Activated T-helper 2 cell treated with anti-CD3 and anti-CD28 coated beads, Interferon-gamma antibody, Interleukin-2, Interleukin-4, amounts not matched to agents 10 μg/mL and 5 μg/mL and 100 μg/mL, durations not matched to agents 14 hours and 24 hours and 36 hours (primary cell): ENCODE results near the gene NPTX2. TPM values are rescaled to one million over a fixed set of nuclear protein-coding genes. Genes with fewer than 3 reads are reported as not detected.

Experiments
- DNase-seq: peaks from one replicate; pipeline ENCODE4 v3.0.0; 2021; ENCODE audit warnings: low spot score
- H3K27ac Mint-ChIP-seq: one replicate; pipeline ENCODE4 v1.8.0; 2021; ENCODE audit warnings: mixed read lengths
- H3K27me3 Mint-ChIP-seq: one replicate; pipeline ENCODE4 v1.8.0; 2021; ENCODE audit warnings: low read depth, mixed read lengths
- H3K36me3 Mint-ChIP-seq: one replicate; pipeline ENCODE4 v1.8.0; 2021; ENCODE audit warnings: low read depth, mixed read lengths
- H3K4me1 Mint-ChIP-seq: one replicate; pipeline ENCODE4 v1.8.0; 2021; ENCODE audit warnings: low read depth, mixed read lengths
- H3K4me3 Mint-ChIP-seq: one replicate; pipeline ENCODE4 v1.8.0; 2021; ENCODE audit warnings: low read depth, mild to moderate bottlenecking, moderate library complexity, mixed read lengths
- H3K9me3 Mint-ChIP-seq: one replicate; pipeline ENCODE4 v1.8.0; 2021; ENCODE audit warnings: mixed read lengths
- intact Hi-C: fragments of 100-400 bp; cut with micrococcal nuclease; formaldehyde crosslinking; loops from one replicate; pipeline ENCODE4 v1.15.1; 2023
- total RNA-seq: library from RNA; stranded (reverse); gene quantifications from 2 replicates; pipeline ENCODE4 v1.2.3, GENCODE V29; 2022

Gene NPTX2
- total RNA-seq, 1 donor from 2014 or later, result 0.32 TPM

DNA sequence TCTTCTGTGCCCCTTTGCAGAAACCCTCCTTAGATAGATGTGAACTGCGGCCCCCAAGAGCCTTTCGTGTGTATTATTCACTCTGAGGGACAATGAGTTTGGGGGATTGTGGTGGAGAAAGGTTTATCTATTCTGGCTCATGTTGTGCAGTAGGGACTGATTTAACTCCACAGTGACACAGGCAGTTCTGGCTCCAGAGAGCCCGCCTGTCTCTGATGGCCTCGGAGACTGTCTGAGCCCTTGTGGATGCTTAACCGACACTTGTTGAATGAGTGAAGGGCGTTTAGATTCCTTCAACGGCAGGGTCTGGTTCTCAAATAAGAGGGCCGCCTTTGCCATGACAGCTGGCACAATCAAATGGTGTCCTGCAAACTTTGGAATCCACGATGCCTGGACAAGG, 5.8 kb downstream of the NPTX2 start:
- no peak overlapping the region for H3K27ac Mint-ChIP-seq
- intact Hi-C loops, result no loop called here
- no peaks in the 10 kb centered on the region for H3K9me3 Mint-ChIP-seq
- H3K27me3 Mint-ChIP-seq, result peaks cover 19% of the 10 kb centered on the region
- DNase-seq, result no peak
- no peaks in the 10 kb centered on the region for H3K36me3 Mint-ChIP-seq
- H3K4me3 Mint-ChIP-seq, result no peak overlapping the region
- no peaks in the 10 kb centered on the region for H3K4me1 Mint-ChIP-seq

DNA sequence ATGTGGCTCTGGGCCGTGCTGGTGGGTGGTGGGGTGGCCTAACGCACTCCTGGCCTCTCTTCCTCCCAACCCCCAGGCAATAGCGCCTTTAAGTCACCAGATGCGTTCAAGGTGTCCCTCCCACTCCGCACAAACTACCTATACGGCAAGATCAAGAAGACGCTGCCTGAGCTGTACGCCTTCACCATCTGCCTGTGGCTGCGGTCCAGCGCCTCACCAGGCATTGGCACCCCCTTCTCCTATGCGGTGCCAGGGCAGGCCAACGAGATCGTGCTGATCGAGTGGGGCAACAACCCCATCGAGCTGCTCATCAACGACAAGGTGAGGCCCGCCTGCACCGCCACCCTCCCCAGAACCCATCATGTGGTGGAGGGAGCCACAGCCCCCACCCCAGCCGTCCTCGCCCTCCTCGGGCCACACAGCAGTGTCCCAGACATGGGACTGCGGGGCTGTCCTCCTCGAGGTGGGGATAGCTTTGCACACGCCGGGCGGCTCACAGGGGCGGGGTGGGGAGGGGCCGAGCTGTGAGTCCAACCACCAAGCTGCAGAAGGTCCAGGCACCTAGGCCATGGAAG, 7.8 kb downstream of the NPTX2 start:
- no peaks in the 10 kb centered on the region for H3K9me3 Mint-ChIP-seq
- DNase-seq, result no peak
- H3K4me1 Mint-ChIP-seq, result no peaks in the 10 kb centered on the region
- H3K36me3 Mint-ChIP-seq, result no peaks in the 10 kb centered on the region
- no peak overlapping the region for H3K4me3 Mint-ChIP-seq
- intact Hi-C loops, result no loop called here
- peaks cover 3% of the 10 kb centered on the region for H3K27me3 Mint-ChIP-seq
- H3K27ac Mint-ChIP-seq, result no peak overlapping the region

DNA sequence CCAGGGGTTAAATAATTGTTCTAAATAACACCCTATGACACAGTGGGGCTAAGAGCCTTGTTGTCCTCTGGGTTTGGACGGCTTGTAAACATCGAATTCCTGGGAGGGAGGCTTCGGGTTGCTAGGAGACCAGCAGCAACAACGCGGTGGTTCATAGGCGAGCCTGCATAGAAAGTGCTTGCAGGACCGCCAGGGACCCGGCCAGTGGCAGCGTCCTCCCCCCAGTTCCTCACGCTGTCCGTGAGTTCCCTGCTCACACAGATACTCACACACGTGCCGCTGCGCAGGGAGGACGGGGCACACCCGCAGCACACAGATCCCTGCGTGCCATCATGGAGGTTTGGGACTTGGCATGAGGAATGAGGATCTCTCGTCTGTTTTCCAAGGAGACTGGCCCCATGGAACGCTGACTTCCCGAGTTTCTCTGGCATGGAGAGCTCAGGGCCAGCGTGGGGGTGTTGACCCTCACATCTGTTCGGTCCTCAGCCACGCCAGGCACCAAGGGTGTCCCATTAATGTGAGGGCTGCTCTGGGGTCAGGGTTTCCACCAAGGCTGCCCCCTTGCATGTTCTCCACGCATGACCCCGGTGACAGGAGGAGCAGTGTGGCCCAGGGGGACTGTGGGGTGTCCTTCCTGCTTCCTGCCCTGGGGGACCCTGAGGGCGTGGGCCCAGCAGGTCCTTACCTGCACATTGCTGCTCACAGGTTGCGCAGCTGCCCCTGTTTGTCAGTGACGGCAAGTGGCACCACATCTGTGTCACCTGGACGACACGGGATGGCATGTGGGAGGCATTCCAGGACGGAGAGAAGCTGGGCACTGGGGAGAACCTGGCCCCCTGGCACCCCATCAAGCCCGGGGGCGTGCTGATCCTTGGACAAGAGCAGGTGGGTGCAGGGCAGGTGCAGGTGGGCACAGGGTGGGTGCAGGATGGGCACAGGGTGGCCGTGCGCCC, 9.7 kb downstream of the NPTX2 start:
- intact Hi-C loops, result no loop called here
- H3K27ac Mint-ChIP-seq, result no peak overlapping the region
- H3K27me3 Mint-ChIP-seq, result no peaks in the 10 kb centered on the region
- no peaks in the 10 kb centered on the region for H3K9me3 Mint-ChIP-seq
- no peaks in the 10 kb centered on the region for H3K36me3 Mint-ChIP-seq
- DNase-seq, result no peak
- no peaks in the 10 kb centered on the region for H3K4me1 Mint-ChIP-seq
- no peak overlapping the region for H3K4me3 Mint-ChIP-seq

DNA sequence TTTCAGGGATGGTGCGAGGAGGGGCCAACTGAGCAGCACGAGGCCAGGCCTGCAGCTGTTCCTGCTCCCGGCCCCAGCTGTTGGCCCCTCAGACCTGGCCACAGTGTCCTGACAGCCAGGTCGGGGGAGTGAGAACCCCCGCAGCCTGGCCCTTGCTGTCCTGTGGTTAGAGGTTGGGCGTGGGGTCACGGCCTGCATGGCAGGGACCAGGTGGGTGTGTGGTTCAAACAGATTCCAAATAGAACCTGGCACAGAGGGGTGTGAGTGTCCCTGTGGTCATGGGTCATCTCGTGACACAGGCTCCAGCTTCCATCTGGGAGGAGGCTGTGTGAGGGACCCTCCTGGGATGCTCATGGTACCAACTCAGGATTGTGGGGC, 10.3 kb downstream of the NPTX2 start:
- no peak for DNase-seq
- Mint-ChIP-seq H3K27me3 (no peaks in the 10 kb centered on the region), H3K27ac (no peak overlapping the region), H3K36me3 (no peaks in the 10 kb centered on the region), H3K9me3 (no peaks in the 10 kb centered on the region), H3K4me3 (no peak overlapping the region), H3K4me1 (no peaks in the 10 kb centered on the region)
- intact Hi-C loops, result no loop called here

DNA sequence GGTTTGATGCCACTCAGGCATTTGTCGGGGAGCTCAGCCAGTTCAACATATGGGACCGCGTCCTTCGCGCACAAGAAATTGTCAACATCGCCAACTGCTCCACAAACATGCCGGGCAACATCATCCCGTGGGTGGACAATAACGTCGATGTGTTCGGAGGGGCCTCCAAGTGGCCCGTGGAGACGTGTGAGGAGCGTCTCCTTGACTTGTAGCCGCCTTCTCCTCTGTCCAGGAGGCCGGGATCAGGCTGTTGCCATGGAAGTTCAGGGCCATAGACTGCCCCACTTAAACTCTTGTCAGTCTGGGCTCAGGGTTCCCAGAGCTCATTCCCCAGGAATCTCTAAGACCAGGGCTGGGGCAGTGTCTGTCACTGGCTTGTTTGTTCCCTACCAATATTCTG, 11.3 kb downstream of the NPTX2 start:
- no peaks in the 10 kb centered on the region for H3K4me1 Mint-ChIP-seq
- intact Hi-C loops, result no loop called here
- no peak overlapping the region for H3K4me3 Mint-ChIP-seq
- no peak for DNase-seq
- H3K27me3 Mint-ChIP-seq, result no peaks in the 10 kb centered on the region
- H3K36me3 Mint-ChIP-seq, result no peaks in the 10 kb centered on the region
- H3K9me3 Mint-ChIP-seq, result no peaks in the 10 kb centered on the region
- H3K27ac Mint-ChIP-seq, result no peak overlapping the region

DNA sequence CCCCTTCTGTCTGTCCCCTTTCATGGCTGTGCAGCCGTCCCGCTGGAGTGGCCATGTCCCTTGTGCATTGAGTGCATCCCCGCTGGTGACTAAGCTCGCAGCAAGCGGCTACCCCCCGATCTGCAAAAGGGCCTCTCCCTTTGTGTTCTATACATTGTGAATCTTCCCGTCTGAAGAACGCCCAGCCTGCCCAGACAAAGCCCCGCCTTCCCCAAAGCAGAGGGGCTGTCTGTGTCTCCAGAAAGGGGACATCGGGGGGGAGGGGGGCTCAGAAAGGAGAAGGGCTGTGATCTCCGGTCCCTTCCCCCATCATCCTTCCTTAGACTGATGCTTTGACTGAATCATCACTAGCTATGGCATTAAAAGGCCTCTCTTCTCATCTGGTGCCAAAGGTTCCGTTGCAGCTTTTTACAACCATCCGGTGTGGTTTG, 11.9 kb downstream of the NPTX2 start:
- Mint-ChIP-seq H3K4me1 (no peaks in the 10 kb centered on the region), H3K4me3 (no peak overlapping the region), H3K27me3 (no peaks in the 10 kb centered on the region), H3K27ac (no peak overlapping the region), H3K36me3 (no peaks in the 10 kb centered on the region), H3K9me3 (no peaks in the 10 kb centered on the region)
- intact Hi-C loops, result no loop called here
- no peak for DNase-seq

DNA sequence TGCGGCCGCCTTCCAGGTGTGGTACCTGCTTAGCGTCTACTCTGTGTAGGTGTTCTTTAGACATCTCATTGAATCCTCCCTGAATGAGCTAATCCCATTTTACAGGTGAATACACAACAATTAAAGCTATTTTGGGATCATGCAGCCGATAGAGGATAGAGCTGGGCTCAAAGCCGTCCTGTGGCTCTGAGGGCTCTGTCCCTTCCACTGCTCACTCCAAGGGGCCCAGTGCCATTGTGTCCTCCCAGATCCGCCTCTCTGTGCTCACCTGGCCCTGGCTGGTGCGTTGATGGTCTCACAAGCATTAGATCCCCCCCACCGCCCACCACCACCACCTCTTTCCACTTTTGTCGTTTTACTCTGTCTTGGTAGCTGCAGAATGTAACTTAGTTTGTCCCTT, 13.1 kb downstream of the NPTX2 start:
- H3K4me3 Mint-ChIP-seq, result no peak overlapping the region
- H3K36me3 Mint-ChIP-seq, result no peaks in the 10 kb centered on the region
- H3K4me1 Mint-ChIP-seq, result no peaks in the 10 kb centered on the region
- no peak for DNase-seq
- no peaks in the 10 kb centered on the region for H3K9me3 Mint-ChIP-seq
- H3K27me3 Mint-ChIP-seq, result no peaks in the 10 kb centered on the region
- intact Hi-C loops, result no loop called here
- no peak overlapping the region for H3K27ac Mint-ChIP-seq

DNA sequence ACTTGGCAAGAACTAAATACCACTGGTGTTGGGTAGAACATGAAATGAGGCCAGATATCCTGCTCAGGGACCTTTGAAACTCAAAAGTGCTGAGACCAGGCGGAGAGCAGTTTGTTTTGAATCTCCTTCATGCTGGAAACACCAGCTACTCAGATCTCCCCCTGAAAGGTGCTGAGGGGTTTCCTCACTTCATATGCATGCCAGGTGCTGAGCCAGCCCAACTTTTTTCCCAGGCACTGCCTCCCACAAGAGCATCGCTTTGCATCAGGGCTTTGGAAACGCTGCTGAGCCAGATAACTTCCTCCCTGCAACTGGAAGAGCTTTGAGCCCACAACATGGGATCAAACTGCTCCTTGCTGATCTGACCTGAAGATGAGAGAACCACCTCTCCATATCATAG, 13.7 kb downstream of the NPTX2 start:
- Mint-ChIP-seq H3K27ac (no peak overlapping the region), H3K9me3 (no peaks in the 10 kb centered on the region), H3K36me3 (no peaks in the 10 kb centered on the region), H3K4me3 (no peak overlapping the region), H3K27me3 (no peaks in the 10 kb centered on the region), H3K4me1 (no peaks in the 10 kb centered on the region)
- no peak for DNase-seq
- intact Hi-C loops, result no loop called here

DNA sequence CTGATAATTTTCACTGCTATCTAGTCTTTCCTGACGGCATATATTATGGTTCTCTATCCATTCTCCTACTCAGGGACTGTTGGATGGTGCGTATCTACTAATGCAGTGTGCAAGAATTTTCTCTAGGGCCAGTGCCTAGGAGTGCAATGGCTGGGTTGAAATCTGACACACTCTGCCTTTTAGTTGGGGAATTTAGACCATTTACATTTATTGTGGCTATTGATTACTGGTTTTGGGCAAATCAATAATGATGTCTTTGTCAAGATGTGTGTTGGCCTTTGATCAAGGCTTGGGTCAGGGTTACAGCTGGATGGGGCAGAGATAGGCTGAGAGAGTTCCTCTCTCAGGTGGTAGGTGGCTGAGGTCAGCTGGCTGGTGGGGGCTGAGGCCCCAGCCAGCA, 21.8 kb downstream of the NPTX2 start:
- peaks cover 11% of the 10 kb centered on the region for H3K9me3 Mint-ChIP-seq
- intact Hi-C loops, result no loop called here
- no peaks in the 10 kb centered on the region for H3K27me3 Mint-ChIP-seq
- no peak overlapping the region for H3K27ac Mint-ChIP-seq
- no peak overlapping the region for H3K4me3 Mint-ChIP-seq
- no peaks in the 10 kb centered on the region for H3K36me3 Mint-ChIP-seq
- DNase-seq, result no peak
- H3K4me1 Mint-ChIP-seq, result no peaks in the 10 kb centered on the region

DNA sequence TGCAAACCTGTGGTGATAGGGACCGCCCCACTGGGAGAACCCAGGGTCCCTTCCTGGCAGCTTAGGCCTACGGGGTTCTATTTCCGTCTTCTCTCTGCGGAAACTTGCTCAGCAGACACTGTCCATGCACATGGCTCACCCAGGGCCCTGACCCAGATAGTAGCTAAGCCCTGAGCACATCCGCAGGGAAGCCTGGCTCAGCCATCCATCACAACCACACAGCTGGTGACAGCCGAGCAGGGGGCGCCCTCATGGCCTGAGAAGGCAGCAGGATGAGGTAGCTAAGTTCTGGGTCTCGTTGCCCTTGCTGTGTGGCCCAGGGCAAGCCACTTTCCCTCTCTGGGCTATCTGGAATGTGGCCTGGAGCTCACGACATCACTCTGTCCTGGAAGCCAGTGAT, 23.3 kb downstream of the NPTX2 start:
- DNase-seq, result no peak
- Mint-ChIP-seq H3K4me3 (no peak overlapping the region), H3K4me1 (no peaks in the 10 kb centered on the region), H3K36me3 (no peaks in the 10 kb centered on the region), H3K27ac (no peak overlapping the region), H3K27me3 (no peaks in the 10 kb centered on the region), H3K9me3 (peaks cover 11% of the 10 kb centered on the region)
- intact Hi-C loops, result no loop called here

DNA sequence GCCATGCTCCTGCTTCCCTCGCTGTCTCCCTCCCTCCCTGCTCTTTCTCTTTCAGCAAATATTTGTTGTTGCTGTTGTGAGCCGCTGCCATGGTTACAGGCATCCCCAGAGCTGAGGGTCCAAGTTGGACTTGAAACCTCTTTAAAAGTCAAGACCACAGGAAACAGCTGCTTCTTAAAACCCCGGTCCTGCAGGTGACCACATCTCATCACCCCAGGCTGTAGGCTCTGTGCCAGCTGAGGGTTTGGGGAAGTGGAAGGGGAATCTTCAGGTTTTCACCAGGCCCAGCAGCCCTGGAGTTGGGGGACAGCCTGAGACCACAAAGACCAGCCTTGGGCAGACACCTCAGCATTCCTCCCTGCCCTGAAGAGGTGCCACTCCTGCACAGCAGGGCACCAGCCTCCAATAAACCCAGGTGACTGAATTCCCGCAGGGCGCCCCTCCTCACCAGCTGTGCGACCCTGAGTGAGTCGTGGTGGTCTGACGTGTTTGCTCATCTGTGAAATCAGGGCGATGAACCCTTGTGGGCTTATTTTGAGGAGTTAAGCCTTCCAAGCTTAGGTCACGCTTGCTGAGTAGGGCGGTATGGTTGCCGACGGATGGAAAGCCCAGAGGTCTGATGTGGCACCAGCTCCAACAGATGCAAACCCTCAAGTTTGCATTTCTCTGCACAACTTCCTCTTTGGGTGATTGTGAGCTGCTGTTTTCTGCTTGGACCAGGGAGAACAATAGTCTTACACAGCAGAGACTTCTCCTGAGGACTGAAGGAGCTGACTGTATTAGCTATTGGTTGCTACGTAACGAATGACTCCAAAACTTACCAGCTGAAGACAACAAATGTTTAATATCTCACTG, 24.8 kb downstream of the NPTX2 start:
- no peak overlapping the region for H3K4me3 Mint-ChIP-seq
- no peak for DNase-seq
- H3K9me3 Mint-ChIP-seq, result peaks cover 11% of the 10 kb centered on the region
- no peaks in the 10 kb centered on the region for H3K36me3 Mint-ChIP-seq
- no peak overlapping the region for H3K27ac Mint-ChIP-seq
- intact Hi-C loops, result no loop called here
- H3K27me3 Mint-ChIP-seq, result no peaks in the 10 kb centered on the region
- no peaks in the 10 kb centered on the region for H3K4me1 Mint-ChIP-seq

DNA sequence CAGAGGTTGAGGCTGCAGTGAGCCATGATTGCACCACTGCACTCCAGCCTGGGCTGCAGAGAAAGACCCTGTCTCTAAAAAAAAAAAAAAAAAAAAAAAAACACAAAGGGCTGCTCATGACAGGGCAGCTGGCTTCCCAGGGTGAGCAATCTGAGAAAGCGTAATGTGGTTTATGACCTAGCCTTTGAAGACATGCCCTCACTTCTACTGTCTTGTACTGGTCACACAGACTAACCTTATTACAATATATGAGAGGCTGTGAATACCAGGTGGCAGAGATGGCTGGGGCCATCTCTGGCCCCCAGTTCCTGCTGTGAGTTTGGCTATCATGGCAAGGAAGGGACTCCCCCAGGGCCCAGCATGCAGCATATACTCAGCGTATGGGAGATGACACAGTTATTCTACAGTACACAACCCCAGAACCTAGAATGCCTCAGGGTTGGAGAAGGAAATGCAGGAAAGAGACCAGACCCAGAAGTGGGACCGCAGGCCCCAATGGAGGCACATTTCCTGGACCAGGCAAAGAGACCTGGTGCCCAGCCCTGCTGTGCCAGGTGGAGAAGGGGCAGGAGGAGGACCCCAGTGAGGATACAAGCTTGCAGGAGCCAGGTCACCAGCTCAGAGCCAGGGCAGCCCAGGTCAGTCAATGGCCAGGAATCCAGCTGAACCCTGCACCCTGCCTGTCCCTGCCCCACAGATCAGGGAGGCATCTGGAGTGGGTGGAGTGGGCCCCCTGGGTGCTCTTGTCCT, 26.3 kb downstream of the NPTX2 start:
- H3K27ac Mint-ChIP-seq, result no peak overlapping the region
- DNase-seq, result no peak
- H3K9me3 Mint-ChIP-seq, result peaks cover 6% of the 10 kb centered on the region
- intact Hi-C loops, result no loop called here
- H3K36me3 Mint-ChIP-seq, result no peaks in the 10 kb centered on the region
- no peaks in the 10 kb centered on the region for H3K4me1 Mint-ChIP-seq
- H3K27me3 Mint-ChIP-seq, result no peaks in the 10 kb centered on the region
- no peak overlapping the region for H3K4me3 Mint-ChIP-seq
